Upper lobe of right lung (tissue), 1 donor: ENCODE measurements around the gene TTC28. TPM values are rescaled to one million over a fixed set of nuclear protein-coding genes. Genes with fewer than 3 reads are reported as not detected.

Experiments used
- ATAC-seq: fragments of 200-7000 bp; cut with Tn5 transposase; one replicate; pipeline ENCODE4 v1.9.1; 2020; ENCODE audit warnings: mild to moderate bottlenecking, moderate library complexity
- DNase-seq: peaks from one replicate; pipeline ENCODE4 v3.0.0-alpha.2; 2020
- H3K27ac ChIP-seq: fragments of 200-600 bp; one replicate; pipeline ENCODE4 v1.8.0; 2022
- H3K27me3 ChIP-seq: fragments of 200-600 bp; one replicate; pipeline ENCODE4 v1.8.0; 2022; ENCODE audit warnings: mild to moderate bottlenecking
- H3K36me3 ChIP-seq: fragments of 200-600 bp; one replicate; pipeline ENCODE4 v1.8.0; 2022
- H3K4me1 ChIP-seq: fragments of 200-600 bp; one replicate; pipeline ENCODE4 v1.8.0; 2022
- H3K4me3 ChIP-seq: fragments of 200-600 bp; one replicate; pipeline ENCODE4 v1.8.0; 2022; ENCODE audit warnings: mild to moderate bottlenecking
- H3K9me3 ChIP-seq: fragments of 200-600 bp; one replicate; pipeline ENCODE4 v1.8.0; 2022
- intact Hi-C: fragments of 100-400 bp; cut with DNase I; formaldehyde crosslinking; loops from one replicate; pipeline ENCODE4 v1.11.0; 2022
- total RNA-seq: library from RNA; stranded (reverse); fragmentation: NEBNext Ultra II Directional; extraction: Animal tissue kit (Norgen Biotek cat#: 25700); gene quantifications from one replicate; pipeline ENCODE4 v1.2.1, GENCODE V29; 2021
- TF ChIP-seq, protein P1 (sequence below): fragments of 200-600 bp; IDR thresholded peaks from one replicate; pipeline ENCODE4 v1.8.0; 2022; ENCODE audit warnings: antibody characterized with exemption
- donor health status: DM: no; HTN: yes; CAD: no; lungs with severe emphysema.

The TTC28 gene
- total RNA-seq, 1 donor from 2014 or later = 48.7 TPM

DNA sequence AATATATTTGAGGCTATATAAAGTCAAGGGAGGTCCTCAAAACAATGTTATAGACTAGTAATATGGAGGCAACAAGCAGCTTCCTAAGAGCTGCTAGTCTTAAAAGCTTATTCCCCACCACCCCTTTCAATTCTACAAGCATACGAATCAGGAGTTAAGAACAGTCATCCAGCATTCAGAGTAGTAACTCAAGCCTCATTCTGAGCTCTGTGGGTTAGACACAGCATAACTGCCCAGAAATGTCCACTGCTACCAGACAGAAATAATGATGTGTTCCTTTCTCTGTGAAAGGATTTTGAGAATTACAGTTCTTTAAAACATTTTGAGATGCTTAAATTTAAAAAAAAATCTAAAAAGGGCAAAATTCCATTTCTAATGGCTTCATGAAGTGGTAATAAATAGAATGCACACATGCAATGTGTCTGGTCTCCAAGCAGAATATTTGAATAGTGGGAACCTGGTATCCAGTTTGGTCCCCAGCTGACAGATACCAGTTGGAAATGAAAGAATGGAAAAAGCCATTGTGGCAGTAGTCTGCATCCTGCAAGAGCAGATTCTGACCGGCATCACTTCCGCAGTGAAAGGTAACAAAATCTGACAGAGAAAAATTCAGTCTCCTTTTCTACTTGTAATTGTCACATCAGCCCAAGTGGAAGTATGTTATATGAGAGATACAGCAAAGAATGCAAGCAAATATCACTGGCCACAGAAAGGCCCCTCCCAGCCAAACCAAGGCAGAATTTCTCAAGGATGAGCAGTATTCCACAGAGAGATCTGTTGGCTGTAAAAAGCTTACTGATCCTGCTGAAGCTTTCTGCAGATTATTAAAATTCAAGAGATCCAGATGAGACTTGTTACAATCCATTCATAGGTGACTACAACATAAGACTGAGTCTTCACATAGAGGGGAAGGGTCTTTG, 449.8 kb downstream of the TTC28 start:
- H3K27me3 ChIP-seq = no peaks in the 10 kb centered on the region
- TF ChIP-seq, protein P1, sequence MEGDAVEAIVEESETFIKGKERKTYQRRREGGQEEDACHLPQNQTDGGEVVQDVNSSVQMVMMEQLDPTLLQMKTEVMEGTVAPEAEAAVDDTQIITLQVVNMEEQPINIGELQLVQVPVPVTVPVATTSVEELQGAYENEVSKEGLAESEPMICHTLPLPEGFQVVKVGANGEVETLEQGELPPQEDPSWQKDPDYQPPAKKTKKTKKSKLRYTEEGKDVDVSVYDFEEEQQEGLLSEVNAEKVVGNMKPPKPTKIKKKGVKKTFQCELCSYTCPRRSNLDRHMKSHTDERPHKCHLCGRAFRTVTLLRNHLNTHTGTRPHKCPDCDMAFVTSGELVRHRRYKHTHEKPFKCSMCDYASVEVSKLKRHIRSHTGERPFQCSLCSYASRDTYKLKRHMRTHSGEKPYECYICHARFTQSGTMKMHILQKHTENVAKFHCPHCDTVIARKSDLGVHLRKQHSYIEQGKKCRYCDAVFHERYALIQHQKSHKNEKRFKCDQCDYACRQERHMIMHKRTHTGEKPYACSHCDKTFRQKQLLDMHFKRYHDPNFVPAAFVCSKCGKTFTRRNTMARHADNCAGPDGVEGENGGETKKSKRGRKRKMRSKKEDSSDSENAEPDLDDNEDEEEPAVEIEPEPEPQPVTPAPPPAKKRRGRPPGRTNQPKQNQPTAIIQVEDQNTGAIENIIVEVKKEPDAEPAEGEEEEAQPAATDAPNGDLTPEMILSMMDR = no peak
- ATAC-seq (no peak), DNase-seq (no peak)
- no peaks in the 10 kb centered on the region for H3K9me3 ChIP-seq
- intact Hi-C loops = no loop called here
- no peaks in the 10 kb centered on the region for H3K36me3 ChIP-seq
- H3K4me1 ChIP-seq = peaks cover 20% of the 10 kb centered on the region
- no peak overlapping the region for H3K27ac ChIP-seq
- no peak overlapping the region for H3K4me3 ChIP-seq

DNA sequence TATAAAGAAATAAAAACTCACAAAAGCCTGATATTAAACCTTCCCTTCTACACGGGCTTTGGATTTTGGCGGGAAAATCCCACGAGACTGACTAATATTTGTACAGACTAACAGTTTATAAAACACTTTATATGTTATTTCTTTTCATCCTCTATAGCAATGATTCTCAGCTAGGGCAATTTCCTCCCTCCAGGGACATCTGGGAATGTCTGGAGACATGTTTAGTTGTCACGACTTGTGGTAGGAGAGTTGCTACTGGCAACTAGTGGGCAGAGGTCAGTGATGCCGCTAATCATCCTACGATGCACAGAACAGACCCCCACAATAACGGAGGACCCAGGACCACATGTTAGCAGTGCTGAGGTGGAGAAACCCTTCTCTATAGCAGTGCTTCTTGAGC, 455.8 kb downstream of the TTC28 start:
- no peaks in the 10 kb centered on the region for H3K4me1 ChIP-seq

DNA sequence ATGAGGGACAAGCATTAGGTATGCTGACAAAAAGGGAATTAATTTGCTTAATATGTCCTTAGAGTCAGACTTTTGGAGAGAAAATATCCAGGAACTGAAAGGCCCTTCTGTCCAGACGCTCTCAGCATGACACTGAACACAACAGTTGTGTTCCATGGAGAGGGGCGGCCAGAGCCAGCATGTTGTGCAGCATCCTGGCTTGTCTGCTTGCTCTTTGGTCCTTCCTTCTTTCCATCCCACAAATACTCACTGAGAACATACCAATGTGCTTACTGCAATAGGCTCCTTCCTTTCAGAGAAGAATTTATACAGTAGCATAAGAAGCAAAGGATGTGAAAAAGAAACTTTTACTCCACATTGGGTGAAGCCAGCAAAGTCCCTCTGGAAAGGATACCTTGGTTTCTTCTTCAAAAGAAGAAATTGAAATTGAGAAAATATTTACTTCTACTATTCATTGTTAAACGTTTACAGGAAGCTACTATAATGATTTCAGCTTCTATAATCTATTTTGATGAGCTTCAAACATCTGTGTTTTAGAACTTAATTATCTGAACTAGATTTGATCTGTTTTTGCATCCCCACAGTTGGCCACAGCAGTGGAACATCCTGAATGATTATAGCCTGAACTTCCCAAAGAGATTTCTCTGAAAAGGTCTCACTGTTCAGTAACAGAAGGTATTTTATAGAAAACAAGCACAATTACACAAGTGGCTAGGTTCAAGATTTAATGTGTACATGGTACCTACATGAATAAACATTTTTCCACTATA, 456.5 kb downstream of the TTC28 start:
- Histone ChIP-seq H3K27ac (no peak overlapping the region), H3K36me3 (no peaks in the 10 kb centered on the region), H3K27me3 (no peaks in the 10 kb centered on the region), H3K9me3 (no peaks in the 10 kb centered on the region), H3K4me1 (no peaks in the 10 kb centered on the region), H3K4me3 (no peak overlapping the region)
- ATAC-seq = no peak
- DNase-seq = no peak
- TF ChIP-seq, protein P1 = no peak
- intact Hi-C loops = no loop called here

More for the DNA sequence above, 455.8 kb downstream of the TTC28 start:
- no peak for ATAC-seq
- TF ChIP-seq, protein P1 = no peak
- Histone ChIP-seq H3K9me3 (no peaks in the 10 kb centered on the region), H3K27ac (no peak overlapping the region), H3K4me3 (no peak overlapping the region), H3K27me3 (no peaks in the 10 kb centered on the region), H3K36me3 (no peaks in the 10 kb centered on the region)
- intact Hi-C loops = no loop called here
- DNase-seq = no peak

DNA sequence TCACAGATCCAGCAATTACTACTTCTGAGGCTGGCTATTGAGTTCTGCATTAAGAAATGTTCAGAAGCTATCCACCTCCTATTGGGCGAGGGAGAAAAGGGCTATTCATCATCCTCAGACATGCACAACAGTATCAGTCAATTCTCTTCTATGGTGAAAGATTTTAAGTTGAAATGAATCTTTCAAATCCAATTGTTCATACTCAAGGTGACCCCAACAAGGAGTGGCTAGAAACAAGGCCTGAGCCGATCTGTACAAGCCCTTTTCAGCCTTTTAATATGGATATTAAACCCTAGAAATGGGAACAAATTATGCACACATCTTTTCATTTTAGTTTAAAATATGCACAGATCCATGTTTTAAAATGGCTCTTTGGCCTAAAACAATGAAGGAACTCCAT, 457.1 kb downstream of the TTC28 start:
- no peaks in the 10 kb centered on the region for H3K36me3 ChIP-seq
- H3K27ac ChIP-seq = no peak overlapping the region
- no peaks in the 10 kb centered on the region for H3K27me3 ChIP-seq
- ATAC-seq (no peak), DNase-seq (no peak)
- no peak overlapping the region for H3K4me3 ChIP-seq
- intact Hi-C loops = no loop called here
- no peaks in the 10 kb centered on the region for H3K9me3 ChIP-seq
- TF ChIP-seq, protein P1 = no peak
- H3K4me1 ChIP-seq = no peaks in the 10 kb centered on the region

DNA sequence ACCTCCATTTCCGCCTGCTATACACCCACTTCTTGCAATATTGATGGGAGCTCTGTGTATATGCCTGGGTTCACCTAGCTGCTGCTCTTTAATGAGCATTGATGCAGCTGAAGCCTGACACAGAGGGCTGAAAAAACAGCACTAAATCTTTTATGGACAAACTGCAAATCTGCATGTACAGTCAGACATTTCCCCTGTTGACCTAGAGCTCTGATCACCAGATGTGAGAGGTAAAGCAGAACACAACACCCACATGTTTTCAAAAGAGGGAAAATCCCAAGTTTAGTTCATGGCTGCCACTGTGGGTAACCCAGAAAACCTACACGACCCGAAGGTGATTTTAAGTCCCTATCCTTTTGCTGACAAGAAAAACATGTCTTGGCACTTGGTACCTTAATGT, 457.6 kb downstream of the TTC28 start:
- H3K27me3 ChIP-seq = no peaks in the 10 kb centered on the region
- DNase-seq (no peak), ATAC-seq (no peak)
- H3K4me1 ChIP-seq = no peaks in the 10 kb centered on the region
- TF ChIP-seq, protein P1 = no peak
- intact Hi-C loops = no loop called here
- H3K4me3 ChIP-seq = no peak overlapping the region
- no peak overlapping the region for H3K27ac ChIP-seq
- H3K9me3 ChIP-seq = no peaks in the 10 kb centered on the region
- H3K36me3 ChIP-seq = no peaks in the 10 kb centered on the region
